Thoracic aorta (tissue), 2 donors: Measurements from ENCODE around the gene GRAMD1A. TPM values are rescaled to one million over a fixed set of nuclear protein-coding genes. Genes with fewer than 3 reads are reported as not detected.
"Not testable (repeated sequence)": the region's sequence is repeated elsewhere in the genome, so short reads cannot be mapped to it uniquely, and the experiment has no call there.

Source experiments
- ATAC-seq: fragments of 150-250 bp; one replicate; pipeline ENCODE4 v1.8.0; 2017; ENCODE audit warnings: low read depth; ENCODE audit not compliant: insufficient number of reproducible peaks, low FRiP score
- DNase-seq: peaks from one replicate; pipeline ENCODE4 v3.0.0-alpha.2; 2020; ENCODE audit warnings: low spot score
- H3K27ac ChIP-seq, 2 donors: fragments of 200-600 bp; sonication (generic); 1 replicate in 1 of 2; 2 replicates in 1 of 2; pipeline ENCODE4 v1.5.1; 2016; ENCODE audit warnings: mild to moderate bottlenecking in 2 of 2, moderate library complexity in 2 of 2
- H3K27me3 ChIP-seq: fragments of 200-600 bp; sonication (generic); replicated peaks from 2 replicates; pipeline ENCODE4 v1.6.0; 2016; ENCODE audit warnings: mild to moderate bottlenecking; ENCODE audit not compliant: insufficient read depth
- H3K36me3 ChIP-seq: fragments of 200-600 bp; sonication (generic); one replicate; pipeline ENCODE4 v1.5.1; 2016
- H3K4me1 ChIP-seq, 2 donors: fragments of 200-600 bp; sonication (generic); 1 replicate in 1 of 2; 2 replicates in 1 of 2; pipeline versions ENCODE4 v1.5.1 to v1.6.0; 2016; ENCODE audit warnings: low read depth in 2 of 2, mild to moderate bottlenecking in 1 of 2; ENCODE audit not compliant: control insufficient read depth in 1 of 2
- H3K4me3 ChIP-seq: fragments of 200-600 bp; sonication (generic); 2 replicates; pipeline ENCODE4 v1.5.1; 2016; ENCODE audit warnings: mild to moderate bottlenecking
- H3K9me3 ChIP-seq: fragments of 200-600 bp; sonication (generic); 2 replicates; pipeline ENCODE4 v1.5.1; 2016
- CTCF ChIP-seq: fragments of 200-600 bp; sonication (generic); IDR thresholded peaks from one replicate; pipeline ENCODE4 v1.5.1; 2019; ENCODE audit warnings: antibody characterized with exemption
- total RNA-seq, 2 donors: library from RNA; depleted of rRNA; stranded (reverse); fragments of >200 nt; gene quantifications; one replicate each; pipeline versions ENCODE4 v1.1.0 to v1.2.3, GENCODE V29; 2016

Gene GRAMD1A
- total RNA-seq, 2 donors from 2014 or later, result 42.9 to 83.5 TPM

DNA sequence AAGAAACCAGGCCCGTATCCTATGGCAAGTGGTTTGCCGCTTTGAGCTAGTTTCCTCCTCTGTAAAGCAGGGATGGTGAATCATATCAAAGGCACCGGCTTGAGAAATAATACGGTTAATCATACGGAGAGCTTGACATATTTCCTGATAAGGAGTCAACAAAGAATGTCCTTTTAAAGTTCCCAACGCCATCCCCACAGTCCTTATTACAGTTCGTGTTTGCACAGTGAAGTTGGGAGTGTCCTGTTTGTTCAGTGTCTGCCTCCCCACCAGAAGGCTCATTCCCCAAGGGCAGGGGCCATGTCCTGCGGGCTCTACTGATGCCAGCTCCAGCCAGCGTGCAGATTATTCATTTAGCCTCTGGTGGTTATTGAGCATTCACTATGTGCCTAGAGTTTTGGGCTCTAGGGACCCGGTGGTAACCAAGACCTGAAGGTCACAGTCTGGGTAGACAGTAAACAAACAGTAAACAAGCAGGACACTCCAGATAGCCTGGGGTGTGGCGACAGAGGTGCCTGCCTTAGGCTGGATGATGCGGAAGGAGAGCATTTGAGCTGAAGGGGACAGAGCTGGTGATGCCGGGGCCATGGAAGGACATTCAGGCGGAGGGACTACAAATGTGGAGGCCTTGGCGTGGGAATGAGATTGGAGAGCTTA is 6.3 kb downstream of the GRAMD1A start:
- peaks cover 18% of the 10 kb centered on the region for H3K36me3 ChIP-seq
- TF ChIP-seq CTCF, result no peak
- no peaks in the 10 kb centered on the region for H3K27me3 ChIP-seq
- DNase-seq (no peak), ATAC-seq (no peak)
- peaks cover 0 to 27% of the 10 kb centered on the region in 2 donors for H3K4me1 ChIP-seq
- no peak overlapping the region for H3K4me3 ChIP-seq
- no peaks in the 10 kb centered on the region for H3K9me3 ChIP-seq
- no peak overlapping the region for H3K27ac ChIP-seq

GRCh38 chr19:35006999-35007365 is 6.9 kb downstream of the GRAMD1A start:
- Histone ChIP-seq H3K27ac (no peak overlapping the region), H3K9me3 (no peaks in the 10 kb centered on the region), H3K4me1 (peaks cover 0 to 22% of the 10 kb centered on the region in 2 donors), H3K27me3 (no peaks in the 10 kb centered on the region), H3K36me3 (peaks cover 18% of the 10 kb centered on the region), H3K4me3 (no peak overlapping the region)
- ATAC-seq (no peak), DNase-seq (no peak)
- no peak for TF ChIP-seq CTCF

DNA sequence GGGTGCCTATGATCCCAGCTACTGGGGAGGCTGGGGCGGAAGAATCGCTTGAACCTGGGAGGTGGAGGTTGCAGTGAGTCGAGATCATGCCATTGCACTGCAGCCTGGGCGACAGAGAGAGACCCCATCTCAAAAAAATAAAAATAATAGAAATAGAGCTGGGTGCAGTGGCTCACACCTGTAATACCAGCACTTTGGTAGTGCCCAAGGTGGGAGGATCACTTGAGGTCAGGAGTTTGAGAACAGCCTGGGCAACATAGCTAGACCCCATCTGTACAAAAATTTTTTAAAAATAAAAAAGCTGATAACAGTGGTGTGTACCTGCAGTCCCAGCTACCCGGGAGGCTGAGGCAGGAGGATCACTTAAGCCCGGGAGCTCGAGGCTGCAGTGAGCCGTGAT is 7.3 kb downstream of the GRAMD1A start:
- peaks cover 0 to 18% of the 10 kb centered on the region in 2 donors for H3K4me1 ChIP-seq
- not testable (repeated sequence) for H3K27ac ChIP-seq, H3K27me3 ChIP-seq, H3K4me3 ChIP-seq, DNase-seq, ATAC-seq, H3K9me3 ChIP-seq
- peaks cover 18% of the 10 kb centered on the region for H3K36me3 ChIP-seq

- Histone ChIP-seq H3K4me1 (peaks cover 4 to 16% of the 10 kb centered on the region in 2 donors), H3K27ac (no peak overlapping the region), H3K27me3 (no peaks in the 10 kb centered on the region), H3K4me3 (no peak overlapping the region), H3K9me3 (no peaks in the 10 kb centered on the region), H3K36me3 (peaks cover 19% of the 10 kb centered on the region)
- no peak for DNase-seq
- no peak for ATAC-seq
- no peak for TF ChIP-seq CTCF
These were observed 8.8 kb downstream of the GRAMD1A start for GRCh38 chr19:35008891-35009341.

GRCh38 chr19:35009424-35010415 is 9.6 kb downstream of the GRAMD1A start:
- no peak for TF ChIP-seq CTCF

More at GRCh38 chr19:35009424-35010415, 9.6 kb downstream of the GRAMD1A start:
- DNase-seq (no peak), ATAC-seq (no peak)
- Histone ChIP-seq H3K27ac (no peak overlapping the region), H3K9me3 (no peaks in the 10 kb centered on the region), H3K4me3 (no peak overlapping the region), H3K36me3 (peaks cover 27% of the 10 kb centered on the region), H3K4me1 (peaks cover 4 to 12% of the 10 kb centered on the region in 2 donors), H3K27me3 (no peaks in the 10 kb centered on the region)
